Stimulated activated CD8-positive, alpha-beta memory T cell treated with anti-CD3 and anti-CD28 coated beads, Interleukin-7, amount 100 ng/mL, for 48 hours (primary cell): ENCODE measurements around the gene TMPRSS12.
"Not testable (repeated sequence)": the region's sequence is repeated elsewhere in the genome, so short reads cannot be mapped to it uniquely, and the experiment has no call there.

Experiments used
- DNase-seq, 2 donors: peaks; one replicate each; pipeline ENCODE4 v3.0.0-alpha.2; 2020; ENCODE audit warnings: low read depth in 1 of 2; ENCODE audit errors: extremely low read depth in 1 of 2

Gene TMPRSS12

GRCh38 chr12:50855679-50856078 lies 13.0 kb downstream of the TMPRSS12 start:
- not testable (repeated sequence) for DNase-seq

- DNase-seq: no peak
Observed at GRCh38 chr12:50859621-50860310, 17.0 kb downstream of the TMPRSS12 start.

- no peak for DNase-seq
Observed at GRCh38 chr12:50862316-50862715, 19.6 kb downstream of the TMPRSS12 start.

GRCh38 chr12:50865266-50865665 lies 22.5 kb downstream of the TMPRSS12 start:
- DNase-seq: no peak

- DNase-seq: not testable (repeated sequence)
Observed at GRCh38 chr12:50868881-50869280, 26.2 kb downstream of the TMPRSS12 start.

- no peak for DNase-seq
Observed at GRCh38 chr12:50882563-50882962, 39.8 kb downstream of the TMPRSS12 start.

- no peak for DNase-seq
Observed at GRCh38 chr12:50887191-50887590, 44.5 kb downstream of the TMPRSS12 start.

- no peak for DNase-seq
Observed at GRCh38 chr12:50888666-50889065, 45.9 kb downstream of the TMPRSS12 start.

GRCh38 chr12:50894241-50894640 lies 51.5 kb downstream of the TMPRSS12 start:
- no peak for DNase-seq

- DNase-seq: no peak
Observed at GRCh38 chr12:50901685-50902113, 59.0 kb downstream of the TMPRSS12 start.

GRCh38 chr12:50908479-50908878 lies 65.8 kb downstream of the TMPRSS12 start:
- DNase-seq: not testable (repeated sequence)

GRCh38 chr12:50912361-50912760 lies 69.6 kb downstream of the TMPRSS12 start:
- DNase-seq: not testable (repeated sequence)

GRCh38 chr12:50913224-50913623 lies 70.5 kb downstream of the TMPRSS12 start:
- DNase-seq: no peak

- DNase-seq: no peak
Observed at GRCh38 chr12:50914872-50915484, 72.3 kb downstream of the TMPRSS12 start.

GRCh38 chr12:50916292-50916691 lies 73.6 kb downstream of the TMPRSS12 start:
- DNase-seq: no peak

- DNase-seq: no peak
Observed at GRCh38 chr12:50918584-50919316, 76.0 kb downstream of the TMPRSS12 start.

- DNase-seq: no peak
Observed at GRCh38 chr12:50922820-50923219, 80.1 kb downstream of the TMPRSS12 start.

- DNase-seq: no peak
Observed at GRCh38 chr12:50923361-50924130, 80.8 kb downstream of the TMPRSS12 start.

GRCh38 chr12:50924131-50924438 lies 81.4 kb downstream of the TMPRSS12 start:
- DNase-seq: no peak

GRCh38 chr12:50924439-50925341 lies 82.0 kb downstream of the TMPRSS12 start:
- DNase-seq: peak in 1 of 2 donors; percentile 22
